ENCODE data around the gene TPM1. TPM values are rescaled to one million over a fixed set of nuclear protein-coding genes. Genes with fewer than 3 reads are reported as not detected.
A peak's percentile ranks its signal among the peaks of the same experiment; 100 is the strongest.

The TPM1 gene
- total and polyA plus RNA-seq, 2 of the 4 experiments (the other 2 are of a cell fraction), result 661 to 1,623 TPM

DNA sequence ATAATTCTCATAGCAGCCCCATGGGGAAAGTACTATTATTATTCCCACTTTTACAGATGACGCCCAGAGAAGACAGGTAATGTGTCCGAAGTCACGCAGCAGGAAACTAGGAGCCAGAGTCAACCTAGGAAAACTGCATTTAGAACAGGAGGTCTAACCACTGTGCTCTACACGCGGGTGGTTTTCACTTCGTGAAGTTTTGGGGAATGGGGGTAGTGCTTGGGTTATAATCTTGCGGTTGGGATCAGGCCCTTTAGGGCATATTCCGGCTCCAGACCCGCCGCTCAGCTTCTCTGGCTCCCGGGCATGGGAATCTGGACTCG lies 5.2 kb downstream of the TPM1 start:
- dilution Hi-C loops (cut with HindIII; ENCODE audit: low sequenced_read_pairs, unreplicated experiment) (no loop called here), intact Hi-C loops (cut with micrococcal nuclease) (loop anchor here (2.0 to 5.0 kb wide), 2 partner anchors 355 to 655 kb away; partner anchors contain the start of gene TLN2), in situ Hi-C loops (cut with MboI; ENCODE audit: low sequenced_read_pairs) (loop anchor here (5.0 to 10.0 kb wide), 2 partner anchors 153 to 265 kb away; no protein-coding TSS in a partner anchor)
- Histone ChIP-seq H2AFZ (replicated peaks; ENCODE audit: low read length, poor library complexity) (peak overlapping the region; percentile 77), H2BK5ac (ENCODE audit: low read depth, low read length, poor library complexity, severe bottlenecking) (peak overlapping the region; percentile 82), H3K4me3 (ENCODE audit: insufficient read depth, low read depth, low read length) (peak overlapping the region; percentile 84), H3K36me3 (ENCODE audit: control insufficient read depth, insufficient read depth, low read length) (peaks cover 41% of the 10 kb centered on the region), H2AK9ac (replicated peaks; ENCODE audit: low read depth, low read length, poor library complexity) (peak overlapping the region; percentile 10), H3K27ac (ENCODE audit: insufficient read depth, low read length) (peak overlapping the region; percentile 76), H2BK20ac (ENCODE audit: low read depth, low read length) (no peak overlapping the region), H4K5ac (ENCODE audit: low read depth, low read length) (peak overlapping the region; percentile 28; the same call in 1 of the 2 replicates), H3K27me3 (ENCODE audit: control insufficient read depth, insufficient read depth, low read length) (no peaks in the 10 kb centered on the region), H3K9me3 (ENCODE audit: control insufficient read depth, insufficient read depth, low read length) (no peaks in the 10 kb centered on the region), H3K9ac (ENCODE audit: low read depth, low read length) (peak overlapping the region; percentile 96), H3K23ac (ENCODE audit: low read depth, low read length) (peak overlapping the region; percentile 90), H3K4me1 (ENCODE audit: control insufficient read depth, insufficient read depth, low read length) (peaks cover 18% of the 10 kb centered on the region), H4K91ac (ENCODE audit: insufficient read depth, low read depth, low read length) (peak overlapping the region; percentile 38; the same call in 1 of the 2 replicates), H2BK120ac (ENCODE audit: low read depth, low read length) (peak overlapping the region; percentile 58; the same call in 1 of the 2 replicates), H2AK5ac (ENCODE audit: low read depth, low read length) (peak overlapping the region; percentile 49; the same call in 1 of the 2 replicates), H3K4me2 (ENCODE audit: low read depth, low read length) (peak overlapping the region; percentile 85), H4K20me1 (ENCODE audit: insufficient read depth, low read length) (peaks cover 91% of the 10 kb centered on the region), H3K56ac (ENCODE audit: extremely low read depth, insufficient read depth, low read length) (peak overlapping the region; percentile 93), H2BK15ac (ENCODE audit: low read depth, low read length) (peak overlapping the region; percentile 18; the same call in 1 of the 3 replicates), H3K4ac (ENCODE audit: low read depth, low read length) (peak overlapping the region; percentile 66), H3K9me1 (ENCODE audit: insufficient read depth, low read length) (no peaks in the 10 kb centered on the region), H3K79me1 (ENCODE audit: low read depth in 1 of 2, low read length in 2 of 2) (peaks cover 0 to 43% of the 10 kb centered on the region in 2 experiments; a peak in 2 of 4 replicates), H3K14ac (replicated peaks; ENCODE audit: low read depth, low read length) (peak overlapping the region; percentile 91), H3K18ac (ENCODE audit: low read depth, low read length) (peak overlapping the region; percentile 49; the same call in 1 of the 2 replicates), H4K8ac (ENCODE audit: low read depth in 2 of 2, low read length in 2 of 2) (peak overlapping the region; percentile 31 to 49; a peak in 3 of 4 replicates)
- ChIA-PET POLR2A (ENCODE audit: unreplicated experiment) (interaction anchor here (0.9 to 1.9 kb wide), 12 partner anchors 42 to 265 kb away, joined by 3 to 8 read pairs (median 4); no protein-coding TSS in a partner anchor), CTCF (interaction anchor here (0.5 to 2.4 kb wide), 12 partner anchors 33 to 239 kb away, joined by 3 to 16 read pairs (median 3); no protein-coding TSS in a partner anchor)
- BruUV-seq (replicated peaks), result no TSS peak
- ATAC-seq (ENCODE audit: low read depth), result no peak
- WGBS, 2 experiments (ENCODE audit: extremely low coverage in 2 of 2, insufficient read length in 1 of 2), result 13% methylated on average over 10 of the region's 12 CpGs; no CpG with 5 or more reads in 1 of the 2 experiments
- TF ChIP-seq, protein P1, sequence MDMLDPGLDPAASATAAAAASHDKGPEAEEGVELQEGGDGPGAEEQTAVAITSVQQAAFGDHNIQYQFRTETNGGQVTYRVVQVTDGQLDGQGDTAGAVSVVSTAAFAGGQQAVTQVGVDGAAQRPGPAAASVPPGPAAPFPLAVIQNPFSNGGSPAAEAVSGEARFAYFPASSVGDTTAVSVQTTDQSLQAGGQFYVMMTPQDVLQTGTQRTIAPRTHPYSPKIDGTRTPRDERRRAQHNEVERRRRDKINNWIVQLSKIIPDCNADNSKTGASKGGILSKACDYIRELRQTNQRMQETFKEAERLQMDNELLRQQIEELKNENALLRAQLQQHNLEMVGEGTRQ (IDR thresholded peaks at IDR 0.05; ENCODE audit: low read depth, low read length), result no peak
- no peak for DNase-seq
